K562 (cell line): ENCODE measurements around the gene LY6G6C. TPM values are rescaled to one million over a fixed set of nuclear protein-coding genes. Genes with fewer than 3 reads are reported as not detected.

Experiments used
- BACH1 ChIP-seq: fragments of 200-800 bp; sonication (Bioruptor generic); IDR thresholded peaks from 2 replicates; pipeline ENCODE4 v1.6.1; 2016; ENCODE audit warnings: missing genetic modification characterization, missing compliant biosample characterization
- FOXP4 ChIP-seq: sonication (generic); formaldehyde crosslinking; IDR thresholded peaks from 2 replicates; pipeline ENCODE4 v1.8.0; 2022; ENCODE audit warnings: mild to moderate bottlenecking, missing genetic modification reagents, borderline replicate concordance
- HIVEP1 ChIP-seq: fragments of 250-450 bp; sonication (Bioruptor Pico); IDR thresholded peaks from 2 replicates; pipeline ENCODE4 v1.4.0; 2020; ENCODE audit warnings: mild to moderate bottlenecking
- PHTF2 ChIP-seq: fragments of 250-450 bp; sonication (Bioruptor Pico); IDR thresholded peaks from 2 replicates; pipeline ENCODE4 v1.5.0; 2021; ENCODE audit warnings: mild to moderate bottlenecking
- ZNF217 ChIP-seq: sonication (generic); formaldehyde crosslinking; IDR thresholded peaks from 2 replicates; pipeline ENCODE4 v1.8.0; 2022; ENCODE audit warnings: mild to moderate bottlenecking, missing genetic modification reagents
- ZNF609 ChIP-seq: sonication (generic); formaldehyde crosslinking; IDR thresholded peaks from 2 replicates; pipeline ENCODE4 v1.8.1; 2023; ENCODE audit warnings: missing genetic modification reagents, mild to moderate bottlenecking, borderline replicate concordance
- polyA plus RNA-seq, 8 experiments: library from polyadenylated mRNA; depleted of rRNA in 4 of 8; stranded (reverse) in 5 of 8; unstranded in 3 of 8; fragments of >200 nt; fragmentation: Nextera tagmentation in 2 of 8; fragmentation: Illumina TruSeq in 1 of 8; extraction: Ambion mirVana in 2 of 8; extraction: Trizol in 1 of 8; gene quantifications; 2 replicates each; pipeline versions ENCODE4 v1.2.1 to v1.2.3, GENCODE V29; 2011 to 2014; ENCODE audit warnings: inconsistent platforms in 1 of 8, missing spikeins in 1 of 8
- total RNA-seq, 7 experiments: library from RNA; depleted of rRNA in 6 of 7; stranded (reverse); fragments of >200 nt in 6 of 7; fragmentation: Illumina TruSeq in 2 of 7; extraction: Trizol in 2 of 7; gene quantifications; 2 replicates each; pipeline versions ENCODE4 v1.2.1 to v1.2.3, GENCODE V29; 2011 to 2021; ENCODE audit warnings: low replicate concordance in 1 of 7
- TF ChIP-seq, protein P1 (sequence below): fragments of 250-450 bp; sonication (Bioruptor Pico); IDR thresholded peaks from 2 replicates; pipeline ENCODE4 v1.5.1; 2021; ENCODE audit warnings: mild to moderate bottlenecking
- TF ChIP-seq, protein P2 (sequence below): sonication (generic); formaldehyde crosslinking; IDR thresholded peaks from 2 replicates; pipeline ENCODE4 v1.8.0; 2023; ENCODE audit warnings: mild to moderate bottlenecking, missing genetic modification reagents

Gene LY6G6C
- total and polyA plus RNA-seq, 9 of the 15 experiments (the other 6 are each of a cell fraction or from before 2014, with no cell fraction given) = 0.06 to 0.20 TPM; not detected in 7

- no peak for TF ChIP-seq ZNF609 (CRISPR knock-in tag)
- TF ChIP-seq ZNF217 (CRISPR knock-in tag) = no peak
- TF ChIP-seq, protein P1, sequence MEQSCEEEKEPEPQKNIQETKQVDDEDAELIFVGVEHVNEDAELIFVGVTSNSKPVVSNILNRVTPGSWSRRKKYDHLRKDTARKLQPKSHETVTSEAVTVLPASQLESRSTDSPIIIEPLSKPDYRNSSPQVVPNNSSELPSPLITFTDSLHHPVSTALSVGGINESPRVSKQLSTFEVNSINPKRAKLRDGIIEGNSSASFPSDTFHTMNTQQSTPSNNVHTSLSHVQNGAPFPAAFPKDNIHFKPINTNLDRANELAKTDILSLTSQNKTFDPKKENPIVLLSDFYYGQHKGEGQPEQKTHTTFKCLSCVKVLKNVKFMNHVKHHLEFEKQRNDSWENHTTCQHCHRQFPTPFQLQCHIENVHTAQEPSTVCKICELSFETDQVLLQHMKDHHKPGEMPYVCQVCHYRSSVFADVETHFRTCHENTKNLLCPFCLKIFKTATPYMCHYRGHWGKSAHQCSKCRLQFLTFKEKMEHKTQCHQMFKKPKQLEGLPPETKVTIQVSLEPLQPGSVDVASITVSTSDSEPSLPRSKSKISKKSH (CRISPR knock-in tag) = no peak
- TF ChIP-seq PHTF2 (CRISPR knock-in tag) = no peak
- TF ChIP-seq BACH1 (tag) = no peak
- no peak for TF ChIP-seq HIVEP1
- TF ChIP-seq FOXP4 (CRISPR knock-in tag) = no peak
- TF ChIP-seq, protein P2, sequence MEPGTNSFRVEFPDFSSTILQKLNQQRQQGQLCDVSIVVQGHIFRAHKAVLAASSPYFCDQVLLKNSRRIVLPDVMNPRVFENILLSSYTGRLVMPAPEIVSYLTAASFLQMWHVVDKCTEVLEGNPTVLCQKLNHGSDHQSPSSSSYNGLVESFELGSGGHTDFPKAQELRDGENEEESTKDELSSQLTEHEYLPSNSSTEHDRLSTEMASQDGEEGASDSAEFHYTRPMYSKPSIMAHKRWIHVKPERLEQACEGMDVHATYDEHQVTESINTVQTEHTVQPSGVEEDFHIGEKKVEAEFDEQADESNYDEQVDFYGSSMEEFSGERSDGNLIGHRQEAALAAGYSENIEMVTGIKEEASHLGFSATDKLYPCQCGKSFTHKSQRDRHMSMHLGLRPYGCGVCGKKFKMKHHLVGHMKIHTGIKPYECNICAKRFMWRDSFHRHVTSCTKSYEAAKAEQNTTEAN = no peak; the same call in 1 of the 2 replicates
These were observed 41.1 kb downstream of the LY6G6C start, which contains the start of gene LY6G5C (continued) for GRCh38 chr6:31680226-31681134.
